HepG2 (cell line): ENCODE data around the gene SMCO1. TPM values are rescaled to one million over a fixed set of nuclear protein-coding genes. Genes with fewer than 3 reads are reported as not detected.
"Not testable (repeated sequence)": the region's sequence is repeated elsewhere in the genome, so short reads cannot be mapped to it uniquely, and the experiment has no call there.

Experiments used
- ATAC-seq: fragments of 200-7000 bp; cut with Tn5 transposase; 3 replicates; pipeline ENCODE4 v1.9.1; 2020; ENCODE audit warnings: mild to moderate bottlenecking, moderate library complexity
- BruUV-seq: library from RNA; stranded (reverse); fragments of 400-500 nt; replicated peaks from 2 replicates; lab custom pipeline; 2021; lab: Mats Ljungman, UMichigan
- CTCF ChIA-PET: fragments of 300-600 bp; formaldehyde crosslinking; extraction: SDS; loops from one replicate; lab custom pipeline; 2021; ENCODE audit warnings: low total read pairs, inconsistent platforms, low intra/inter-chr PET ratio; lab: Yijun Ruan, JAX
- POLR2A ChIA-PET: fragments of 350-600 bp; sonication (Branson Sonifier 250); formaldehyde crosslinking; loops from one replicate; lab custom pipeline; 2020; ENCODE audit warnings: antibody characterized with exemption, inconsistent platforms; lab: Yijun Ruan, JAX
- DNase-seq: peaks from one replicate; pipeline ENCODE4 v3.0.0-alpha.2; 2015; ENCODE audit warnings: low spot score
- FAIRE-seq: peaks from 3 replicates; lab custom pipeline; 2011; peaks lifted over from hg19 to GRCh38; lab: Jason Lieb, UNC
- H2AFZ ChIP-seq: one replicate; pipeline ENCODE4 v1.6.1; 2011; ENCODE audit warnings: low read length, inconsistent platforms
- H3K27ac ChIP-seq: fragments of 300-600 bp; 3 replicates; pipeline ENCODE4 v1.8.0; 2011; ENCODE audit warnings: mixed run types, mild to moderate bottlenecking, mixed read lengths, low read length, inconsistent platforms; ENCODE audit not compliant: insufficient read depth; ENCODE audit errors: extremely low read length
- H3K27me3 ChIP-seq, 2 experiments: fragments of 200-600 bp in 1 of 2; 2 replicates in 1 of 2; 3 replicates in 1 of 2; pipeline versions ENCODE4 v1.6.0 to v1.8.0; 2011; ENCODE audit warnings: low read length in 2 of 2, mild to moderate bottlenecking in 2 of 2, moderate library complexity in 2 of 2, inconsistent platforms in 1 of 2; ENCODE audit not compliant: insufficient read depth in 2 of 2, control insufficient read depth in 1 of 2
- H3K36me3 ChIP-seq, 2 experiments: fragments of 200-600 bp in 1 of 2; replicated peaks in 1 of 2; 2 replicates in 1 of 2; 3 replicates in 1 of 2; pipeline versions ENCODE4 v1.5.1 to v1.8.0; 2011; ENCODE audit warnings: low read length in 2 of 2, inconsistent platforms in 1 of 2; ENCODE audit not compliant: insufficient read depth in 2 of 2, control insufficient read depth in 1 of 2
- H3K4me1 ChIP-seq: 2 replicates; pipeline ENCODE4 v1.5.1; 2012; ENCODE audit warnings: low read length, inconsistent platforms; ENCODE audit not compliant: insufficient read depth
- H3K4me2 ChIP-seq: 2 replicates; pipeline ENCODE4 v1.6.0; 2011; ENCODE audit warnings: low read depth, low read length, inconsistent platforms
- H3K4me3 ChIP-seq, 3 experiments: fragments of 200-600 bp in 1 of 3; sonication (generic), shearing (Covaris generic) in 1 of 3; replicated peaks in 1 of 3; 2 replicates each; pipeline ENCODE4 v1.5.1; 2011 to 2016; ENCODE audit warnings: low read length in 3 of 3, inconsistent platforms in 2 of 3, low read depth in 2 of 3, mild to moderate bottlenecking in 2 of 3, control low read depth in 1 of 3, mixed read lengths in 1 of 3; ENCODE audit not compliant: insufficient read depth in 1 of 3
- H3K79me2 ChIP-seq: one replicate; pipeline ENCODE4 v1.6.1; 2011; ENCODE audit warnings: low read length, inconsistent platforms; ENCODE audit not compliant: insufficient read depth
- H3K9ac ChIP-seq: 2 replicates; pipeline ENCODE4 v1.6.0; 2011; ENCODE audit warnings: mild to moderate bottlenecking, low read depth, low read length, inconsistent platforms; ENCODE audit not compliant: insufficient read depth
- H3K9me3 ChIP-seq: 2 replicates; pipeline ENCODE4 v1.5.1; 2012; ENCODE audit warnings: mild to moderate bottlenecking, low read length
- H4K20me1 ChIP-seq: 2 replicates; pipeline ENCODE4 v1.6.0; 2011; ENCODE audit warnings: inconsistent platforms, mild to moderate bottlenecking, low read length, moderate library complexity; ENCODE audit not compliant: insufficient read depth
- ZNF251 ChIP-seq: sonication (generic); formaldehyde crosslinking; IDR thresholded peaks from 2 replicates; pipeline ENCODE4 v1.9.0; 2021; ENCODE audit warnings: mild to moderate bottlenecking, missing genetic modification reagents
- ZNF317 ChIP-seq: sonication (generic); formaldehyde crosslinking; IDR thresholded peaks from 2 replicates; pipeline ENCODE4 v1.5.0; 2020; ENCODE audit warnings: mild to moderate bottlenecking, missing genetic modification reagents
- ZNF850 ChIP-seq: sonication (generic); formaldehyde crosslinking; conservative IDR thresholded peaks from 2 replicates; pipeline ENCODE4 v1.9.0; 2021; ENCODE audit warnings: mild to moderate bottlenecking, missing genetic modification reagents
- WGBS: methylation state at CpG from one replicate; pipeline ENCODE4 v1.1.6; 2017; ENCODE audit warnings: low lambda C conversion rate; 5-methylcytosine and 5-hydroxymethylcytosine counted together
- in situ Hi-C: cut with HindIII; loops from 2 replicates; pipeline ENCODE4 v1.10.0; 2017; ENCODE audit warnings: low pct_unique_long_range_greater_than_20kb; ENCODE audit not compliant: extremely low pct_ligation_motif_present
- intact Hi-C: fragments of 100-400 bp; cut with micrococcal nuclease; formaldehyde crosslinking; loops from one replicate; pipeline ENCODE4 v1.10.0; 2022; ENCODE audit not compliant: unreplicated experiment
- polyA plus RNA-seq, 8 experiments: library from polyadenylated mRNA; depleted of rRNA in 3 of 8; stranded (reverse) in 7 of 8; unstranded in 1 of 8; fragments of >200 nt; fragmentation: Illumina TruSeq in 4 of 8; extraction: Trizol in 4 of 8; gene quantifications; 2 replicates each; pipeline versions ENCODE4 v1.2.1 to v1.2.3, GENCODE V29; 2011 to 2016; ENCODE audit warnings: low read depth in 4 of 8, missing spikeins in 1 of 8, mixed read lengths in 1 of 8; ENCODE audit not compliant: insufficient read depth in 1 of 8
- total RNA-seq, 5 experiments: library from RNA; depleted of rRNA; stranded (reverse); fragments of >200 nt; fragmentation: Illumina TruSeq; extraction: Trizol; gene quantifications; 2 replicates each; pipeline ENCODE4 v1.2.3, GENCODE V29; 2016; ENCODE audit warnings: low read depth in 1 of 5
- TF ChIP-seq, protein P1 (sequence below): sonication (generic); formaldehyde crosslinking; IDR thresholded peaks from 2 replicates; pipeline ENCODE4 v1.4.0; 2020; ENCODE audit warnings: missing genetic modification reagents
- TF ChIP-seq, protein P2 (sequence below): sonication (generic); formaldehyde crosslinking; IDR thresholded peaks from 2 replicates; pipeline ENCODE4 v1.5.1; 2020; ENCODE audit warnings: missing genetic modification reagents, mild to moderate bottlenecking, borderline replicate concordance

Gene SMCO1
- total and polyA plus RNA-seq, 2 of the 13 experiments (the other 11 are each of a cell fraction or from before 2014, with no cell fraction given), result not detected

DNA sequence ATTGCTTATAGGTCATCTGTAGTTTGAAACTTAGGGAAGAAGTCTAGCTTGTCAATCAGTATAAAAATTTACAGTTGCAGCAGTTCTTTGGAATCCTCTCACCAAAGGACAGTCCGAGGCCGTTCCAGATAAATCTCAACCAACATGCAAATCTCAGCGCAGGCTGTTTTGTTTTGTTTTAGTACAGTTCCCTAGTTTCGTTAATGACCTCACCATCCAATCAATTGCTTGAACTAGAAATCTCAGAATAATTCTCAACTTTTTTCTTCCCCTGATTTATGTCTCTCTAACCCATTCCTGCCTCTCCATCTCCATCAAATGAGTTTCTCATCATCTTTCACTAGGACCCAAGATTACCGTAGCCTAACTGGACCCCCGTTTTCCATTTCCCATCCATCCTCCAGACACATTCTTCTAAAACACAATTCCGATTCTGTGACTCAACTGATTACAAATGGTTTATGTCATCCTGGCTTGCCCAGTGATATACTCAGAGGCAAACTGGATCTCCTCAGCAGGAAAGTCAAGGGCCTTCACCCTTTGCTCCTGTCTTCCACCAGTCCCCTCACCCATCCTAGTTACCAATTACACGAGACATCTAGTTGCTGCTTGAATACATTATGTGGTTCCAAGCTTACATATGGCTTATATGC is 1.3 kb downstream of the SMCO1 start (continued):
- TF ChIP-seq, protein P1, sequence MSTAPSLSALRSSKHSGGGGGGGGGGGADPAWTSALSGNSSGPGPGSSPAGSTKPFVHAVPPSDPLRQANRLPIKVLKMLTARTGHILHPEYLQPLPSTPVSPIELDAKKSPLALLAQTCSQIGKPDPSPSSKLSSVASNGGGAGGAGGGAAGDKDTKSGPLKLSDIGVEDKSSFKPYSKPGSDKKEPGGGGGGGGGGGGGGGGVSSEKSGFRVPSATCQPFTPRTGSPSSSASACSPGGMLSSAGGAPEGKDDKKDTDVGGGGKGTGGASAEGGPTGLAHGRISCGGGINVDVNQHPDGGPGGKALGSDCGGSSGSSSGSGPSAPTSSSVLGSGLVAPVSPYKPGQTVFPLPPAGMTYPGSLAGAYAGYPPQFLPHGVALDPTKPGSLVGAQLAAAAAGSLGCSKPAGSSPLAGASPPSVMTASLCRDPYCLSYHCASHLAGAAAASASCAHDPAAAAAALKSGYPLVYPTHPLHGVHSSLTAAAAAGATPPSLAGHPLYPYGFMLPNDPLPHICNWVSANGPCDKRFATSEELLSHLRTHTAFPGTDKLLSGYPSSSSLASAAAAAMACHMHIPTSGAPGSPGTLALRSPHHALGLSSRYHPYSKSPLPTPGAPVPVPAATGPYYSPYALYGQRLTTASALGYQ (CRISPR knock-in tag), result no peak
- TF ChIP-seq, protein P2, sequence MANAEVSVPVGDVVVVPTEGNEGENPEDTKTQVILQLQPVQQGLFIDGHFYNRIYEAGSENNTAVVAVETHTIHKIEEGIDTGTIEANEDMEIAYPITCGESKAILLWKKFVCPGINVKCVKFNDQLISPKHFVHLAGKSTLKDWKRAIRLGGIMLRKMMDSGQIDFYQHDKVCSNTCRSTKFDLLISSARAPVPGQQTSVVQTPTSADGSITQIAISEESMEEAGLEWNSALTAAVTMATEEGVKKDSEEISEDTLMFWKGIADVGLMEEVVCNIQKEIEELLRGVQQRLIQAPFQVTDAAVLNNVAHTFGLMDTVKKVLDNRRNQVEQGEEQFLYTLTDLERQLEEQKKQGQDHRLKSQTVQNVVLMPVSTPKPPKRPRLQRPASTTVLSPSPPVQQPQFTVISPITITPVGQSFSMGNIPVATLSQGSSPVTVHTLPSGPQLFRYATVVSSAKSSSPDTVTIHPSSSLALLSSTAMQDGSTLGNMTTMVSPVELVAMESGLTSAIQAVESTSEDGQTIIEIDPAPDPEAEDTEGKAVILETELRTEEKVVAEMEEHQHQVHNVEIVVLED (CRISPR knock-in tag), result no peak
- no peak for TF ChIP-seq ZNF850 (CRISPR knock-in tag)
- no peak for TF ChIP-seq ZNF251 (CRISPR knock-in tag)
- no peak for TF ChIP-seq ZNF317 (CRISPR knock-in tag)

DNA sequence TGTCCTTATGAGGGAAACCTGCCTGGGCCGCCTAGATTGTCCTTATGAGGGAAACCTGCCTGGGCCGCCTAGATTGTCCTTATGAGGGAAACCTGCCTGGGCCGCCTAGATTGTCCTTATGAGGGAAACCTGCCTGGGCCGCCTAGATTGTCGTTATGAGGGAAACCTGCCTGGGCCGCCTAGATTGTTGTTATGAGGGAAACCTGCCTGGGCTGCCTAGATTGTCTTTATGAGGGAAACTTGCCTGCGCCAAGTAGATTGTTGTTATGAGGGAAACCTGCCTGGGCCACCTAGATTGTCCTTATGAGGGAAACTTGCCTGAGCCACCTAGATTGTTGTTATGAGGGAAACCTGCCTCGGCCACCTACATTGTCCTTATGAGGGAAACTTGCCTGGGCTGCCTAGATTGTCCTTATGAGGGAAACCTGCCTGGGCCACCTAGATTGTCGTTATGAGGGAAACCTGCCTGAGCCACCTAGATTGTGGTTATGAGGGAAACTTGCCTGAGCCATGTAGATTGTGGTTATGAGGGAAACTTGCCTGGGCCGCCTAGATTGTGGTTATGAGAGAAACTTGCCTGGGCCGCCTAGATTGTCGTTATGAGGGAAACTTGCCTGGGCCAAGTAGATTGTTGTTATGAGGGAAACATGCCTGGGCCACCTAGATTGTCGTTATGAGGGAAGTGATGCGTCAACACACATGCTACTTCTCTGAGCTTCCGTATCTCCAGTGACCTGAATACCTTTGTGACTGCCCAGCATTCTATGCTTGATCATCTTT is 3.3 kb downstream of the SMCO1 start:
- FAIRE-seq, CTCF ChIA-PET, H4K20me1 ChIP-seq, H3K4me1 ChIP-seq, H3K4me3 ChIP-seq, BruUV-seq, H3K9ac ChIP-seq, H3K4me2 ChIP-seq, H3K79me2 ChIP-seq, DNase-seq, H3K36me3 ChIP-seq, H3K27ac ChIP-seq, ATAC-seq, H3K9me3 ChIP-seq, H3K27me3 ChIP-seq, H2AFZ ChIP-seq, intact Hi-C loops: not testable (repeated sequence)
- 71% methylated on average over 8 of the region's 15 CpGs for WGBS
- POLR2A ChIA-PET, result interaction anchor here (1.9 kb wide), 1 partner anchor 8 kb away, joined by 7 read pairs; the partner anchor contains the start of gene RNF168
- in situ Hi-C loops, result loop anchor here (10.0 kb wide), 1 partner anchor 487 kb away; no protein-coding TSS in a partner anchor

DNA sequence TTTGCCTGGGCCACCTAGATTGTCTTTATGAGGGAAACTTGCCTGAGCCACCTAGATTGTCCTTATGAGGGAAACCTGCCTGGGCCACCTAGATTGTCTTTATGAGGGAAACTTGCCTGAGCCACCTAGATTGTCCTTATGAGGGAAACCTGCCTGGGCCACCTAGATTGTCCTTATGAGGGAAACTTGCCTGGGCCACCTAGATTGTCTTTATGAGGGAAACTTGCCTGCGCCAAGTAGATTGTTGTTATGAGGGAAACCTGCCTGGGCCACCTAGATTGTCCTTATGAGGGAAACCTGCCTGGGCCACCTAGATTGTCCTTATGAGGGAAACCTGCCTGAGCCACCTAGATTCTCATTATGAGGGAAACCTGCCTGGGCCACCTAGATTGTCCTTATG is 4.0 kb downstream of the SMCO1 start:
- H3K27me3 ChIP-seq, H3K9me3 ChIP-seq, POLR2A ChIA-PET, FAIRE-seq, intact Hi-C loops, H3K36me3 ChIP-seq, H3K9ac ChIP-seq, H4K20me1 ChIP-seq, ATAC-seq, H3K4me3 ChIP-seq, H2AFZ ChIP-seq, CTCF ChIA-PET, H3K27ac ChIP-seq, H3K79me2 ChIP-seq, H3K4me1 ChIP-seq, BruUV-seq, DNase-seq, H3K4me2 ChIP-seq: not testable (repeated sequence)
- in situ Hi-C loops, result loop anchor here (10.0 kb wide), 1 partner anchor 486 kb away; no protein-coding TSS in a partner anchor
- WGBS, result 88% methylated on average over 1 of the region's 1 CpG
